ENCODE measurements around the gene RIPK4. TPM values are rescaled to one million over a fixed set of nuclear protein-coding genes. Genes with fewer than 3 reads are reported as not detected.
"Not testable (repeated sequence)": the region's sequence is repeated elsewhere in the genome, so short reads cannot be mapped to it uniquely, and the experiment has no call there.

Gene RIPK4
- total RNA-seq, 1 donor from 2014 or later = 13.7 TPM

GRCh38 chr21:41725421-41726031 lies 41.3 kb downstream of the RIPK4 start:
- Mint-ChIP-seq H3K9me3 (no peaks in the 10 kb centered on the region), H3K4me3 (no peak overlapping the region), H3K27me3 (no peaks in the 10 kb centered on the region), H3K27ac (no peak overlapping the region), H3K36me3 (no peaks in the 10 kb centered on the region), H3K4me1 (ENCODE audit: unreplicated experiment) (peaks cover 22% of the 10 kb centered on the region)
- no peak for DNase-seq (ENCODE audit: extremely low spot score, unreplicated experiment)
- TF ChIP-seq CTCF (conservative IDR thresholded peaks at IDR 0.05) = no peak

GRCh38 chr21:41723835-41724234 lies 43.0 kb downstream of the RIPK4 start:
- not testable (repeated sequence) for H3K9me3 Mint-ChIP-seq; H3K36me3 Mint-ChIP-seq; DNase-seq (ENCODE audit: extremely low spot score, unreplicated experiment); H3K27ac Mint-ChIP-seq; H3K27me3 Mint-ChIP-seq; H3K4me3 Mint-ChIP-seq
- peaks cover 20% of the 10 kb centered on the region for H3K4me1 Mint-ChIP-seq (ENCODE audit: unreplicated experiment)

GRCh38 chr21:41722052-41723018 lies 44.5 kb downstream of the RIPK4 start:
- no peak for DNase-seq (ENCODE audit: extremely low spot score, unreplicated experiment)
- H3K36me3 Mint-ChIP-seq = no peaks in the 10 kb centered on the region
- TF ChIP-seq CTCF (conservative IDR thresholded peaks at IDR 0.05) = no peak
- no peaks in the 10 kb centered on the region for H3K9me3 Mint-ChIP-seq
- peaks cover 16% of the 10 kb centered on the region for H3K4me1 Mint-ChIP-seq (ENCODE audit: unreplicated experiment)
- H3K27me3 Mint-ChIP-seq = no peaks in the 10 kb centered on the region
- H3K27ac Mint-ChIP-seq = peak overlapping the region; percentile 21
- no peak overlapping the region for H3K4me3 Mint-ChIP-seq

- no peak for TF ChIP-seq CTCF (conservative IDR thresholded peaks at IDR 0.05)
- no peaks in the 10 kb centered on the region for H3K27me3 Mint-ChIP-seq
- no peak overlapping the region for H3K27ac Mint-ChIP-seq
- H3K4me1 Mint-ChIP-seq (ENCODE audit: unreplicated experiment) = peaks cover 29% of the 10 kb centered on the region
- H3K36me3 Mint-ChIP-seq = no peaks in the 10 kb centered on the region
- no peak for DNase-seq (ENCODE audit: extremely low spot score, unreplicated experiment)
- no peaks in the 10 kb centered on the region for H3K9me3 Mint-ChIP-seq
- no peak overlapping the region for H3K4me3 Mint-ChIP-seq
Observed at GRCh38 chr21:41720250-41720649, 46.6 kb downstream of the RIPK4 start.

- Mint-ChIP-seq H3K27me3 (no peaks in the 10 kb centered on the region), H3K9me3 (no peaks in the 10 kb centered on the region), H3K4me1 (ENCODE audit: unreplicated experiment) (peaks cover 33% of the 10 kb centered on the region), H3K36me3 (no peaks in the 10 kb centered on the region), H3K4me3 (no peak overlapping the region), H3K27ac (no peak overlapping the region)
- DNase-seq (ENCODE audit: extremely low spot score, unreplicated experiment) = no peak
- no peak for TF ChIP-seq CTCF (conservative IDR thresholded peaks at IDR 0.05)
Observed at GRCh38 chr21:41719691-41720090, 47.2 kb downstream of the RIPK4 start.

All from type B pancreatic cell (in vitro differentiated cells).